Activated T-helper 17 cell treated with anti-CD3 and anti-CD28 coated beads, Interleukin-2, amount 50 U/mL, for 72 hours (primary cell): ENCODE measurements around the gene PDE11A. TPM values are rescaled to one million over a fixed set of nuclear protein-coding genes. Genes with fewer than 3 reads are reported as not detected.

ENCODE experiments used
- ATAC-seq: fragments of 150-1000 bp; cut with Tn5 transposase; replicated peaks from 2 replicates; pipeline ENCODE4 v1.10.0; 2021; ENCODE audit warnings: mild to moderate bottlenecking, moderate library complexity
- H3K27ac Mint-ChIP-seq: one replicate; pipeline ENCODE4 v1.8.0; 2022; ENCODE audit warnings: mixed read lengths
- H3K27me3 Mint-ChIP-seq: one replicate; pipeline ENCODE4 v1.8.0; 2022; ENCODE audit warnings: mixed read lengths
- H3K36me3 Mint-ChIP-seq: one replicate; pipeline ENCODE4 v1.8.0; 2022; ENCODE audit warnings: low read depth, mild to moderate bottlenecking, mixed read lengths
- H3K4me1 Mint-ChIP-seq: one replicate; pipeline ENCODE4 v1.8.0; 2022; ENCODE audit warnings: mixed read lengths
- H3K4me3 Mint-ChIP-seq: one replicate; pipeline ENCODE4 v1.8.0; 2022; ENCODE audit warnings: mild to moderate bottlenecking, mixed read lengths
- H3K9me3 Mint-ChIP-seq: one replicate; pipeline ENCODE4 v1.8.0; 2022; ENCODE audit warnings: mixed read lengths
- total RNA-seq, 2 donors: library from RNA; stranded (reverse); gene quantifications; one replicate each; pipeline ENCODE4 v1.2.3, GENCODE V29; 2022

PDE11A gene
- total RNA-seq, 2 donors from 2014 or later, result 0.08 TPM; not detected in 1

GRCh38 chr2:177625744-177626650, 446.6 kb downstream of the PDE11A start:
- no peak overlapping the region for H3K27ac Mint-ChIP-seq
- no peaks in the 10 kb centered on the region for H3K9me3 Mint-ChIP-seq
- H3K4me1 Mint-ChIP-seq, result no peaks in the 10 kb centered on the region
- no peaks in the 10 kb centered on the region for H3K36me3 Mint-ChIP-seq
- no peak overlapping the region for H3K4me3 Mint-ChIP-seq
- ATAC-seq, result no peak
- H3K27me3 Mint-ChIP-seq, result peaks cover 25% of the 10 kb centered on the region

GRCh38 chr2:177622521-177622920, 450.1 kb downstream of the PDE11A start:
- H3K4me1 Mint-ChIP-seq, result no peaks in the 10 kb centered on the region

GRCh38 chr2:177619986-177620385, 452.6 kb downstream of the PDE11A start:
- Mint-ChIP-seq H3K9me3 (no peaks in the 10 kb centered on the region), H3K4me3 (no peak overlapping the region), H3K4me1 (no peaks in the 10 kb centered on the region), H3K36me3 (peaks cover 8% of the 10 kb centered on the region), H3K27me3 (peaks cover 6% of the 10 kb centered on the region), H3K27ac (no peak overlapping the region)
- ATAC-seq, result no peak

More at GRCh38 chr2:177622521-177622920, 450.1 kb downstream of the PDE11A start:
- Mint-ChIP-seq H3K27ac (no peak overlapping the region), H3K9me3 (no peaks in the 10 kb centered on the region), H3K4me3 (no peak overlapping the region), H3K27me3 (peaks cover 11% of the 10 kb centered on the region), H3K36me3 (peaks cover 8% of the 10 kb centered on the region)
- ATAC-seq, result no peak

- peaks cover 6% of the 10 kb centered on the region for H3K27me3 Mint-ChIP-seq
- H3K36me3 Mint-ChIP-seq, result peaks cover 8% of the 10 kb centered on the region
- ATAC-seq, result no peak
- H3K9me3 Mint-ChIP-seq, result no peaks in the 10 kb centered on the region
- H3K27ac Mint-ChIP-seq, result peak overlapping the region; percentile 100
- no peaks in the 10 kb centered on the region for H3K4me1 Mint-ChIP-seq
- H3K4me3 Mint-ChIP-seq, result peak overlapping the region; percentile 93
These were observed 453.1 kb downstream of the PDE11A start for GRCh38 chr2:177619461-177619860.

DNA sequence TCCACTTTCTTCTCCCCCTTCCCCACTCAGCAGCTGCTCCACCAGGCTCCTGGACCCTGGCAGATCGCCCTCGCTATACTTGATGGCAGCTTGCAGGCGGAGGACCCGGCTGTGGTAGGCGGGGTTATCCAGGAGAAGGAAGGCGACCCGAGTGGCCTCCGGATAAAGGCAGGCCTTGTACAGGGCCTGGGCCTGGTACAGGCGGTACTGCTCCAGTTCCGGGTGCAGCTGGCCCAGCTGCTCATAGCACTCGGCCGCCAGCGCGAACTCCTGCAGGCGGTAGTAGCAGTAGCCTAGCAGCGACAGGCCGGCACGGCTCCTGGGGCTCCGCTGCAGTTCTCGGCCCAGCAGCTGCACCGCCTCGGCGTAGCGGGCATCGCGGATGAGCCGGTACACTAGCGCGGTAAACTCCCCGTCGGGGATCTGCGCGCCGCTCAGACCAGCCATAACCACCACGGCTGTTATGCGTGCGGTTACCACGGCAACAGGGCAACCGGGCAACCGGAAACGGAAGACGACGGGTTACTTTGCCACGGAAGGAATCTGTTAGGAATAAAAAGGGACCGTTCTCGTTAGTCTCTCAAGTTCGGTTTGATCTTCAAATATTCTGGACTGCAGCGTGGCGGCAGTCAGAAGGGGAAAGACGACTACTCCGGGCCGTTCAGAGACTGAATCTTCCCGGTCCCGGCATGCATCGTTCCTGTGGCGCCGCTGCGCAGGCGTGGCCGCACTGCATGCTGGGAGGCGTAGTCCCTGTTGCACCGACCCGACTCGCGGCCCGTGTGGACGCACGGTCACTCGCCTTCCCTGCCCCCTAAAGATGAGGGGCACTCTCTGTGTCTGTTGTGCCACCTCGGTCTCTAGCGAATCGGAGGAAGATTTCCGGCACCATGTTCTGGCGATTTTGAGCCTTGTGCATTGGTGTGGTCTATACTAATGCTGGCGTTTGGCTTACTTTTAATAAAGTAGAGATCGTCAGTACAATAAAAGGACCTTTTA, 454.0 kb downstream of the PDE11A start:
- Mint-ChIP-seq H3K4me1 (no peaks in the 10 kb centered on the region), H3K36me3 (peaks cover 8% of the 10 kb centered on the region), H3K9me3 (no peaks in the 10 kb centered on the region), H3K27me3 (peaks cover 6% of the 10 kb centered on the region), H3K4me3 (peak overlapping the region; percentile 93), H3K27ac (peak overlapping the region; percentile 100)
- ATAC-seq, result peak; percentile 98

DNA sequence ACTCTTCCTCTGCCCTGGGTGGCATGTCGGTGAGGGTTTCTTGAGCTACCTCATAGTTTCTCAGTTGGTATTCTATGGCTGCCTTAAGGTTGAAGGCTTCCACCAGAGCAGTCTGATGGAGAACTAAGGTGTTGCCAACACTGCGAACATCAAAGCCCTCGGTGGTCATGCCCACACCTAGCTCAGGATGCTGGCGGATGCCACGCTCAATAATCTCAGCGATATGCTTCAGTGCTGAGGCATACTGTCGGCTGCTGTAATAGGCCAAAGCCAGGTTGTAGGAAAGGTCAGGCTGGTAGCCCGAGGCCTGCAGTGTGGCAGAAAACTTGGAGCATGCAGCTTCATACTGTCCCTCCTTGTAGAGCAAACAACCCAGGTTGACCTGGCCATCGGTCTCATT, 454.7 kb downstream of the PDE11A start:
- peak overlapping the region; percentile 93 for H3K4me3 Mint-ChIP-seq
- no peak for ATAC-seq
- no peaks in the 10 kb centered on the region for H3K9me3 Mint-ChIP-seq
- H3K27me3 Mint-ChIP-seq, result peaks cover 6% of the 10 kb centered on the region
- no peaks in the 10 kb centered on the region for H3K4me1 Mint-ChIP-seq
- H3K27ac Mint-ChIP-seq, result peak overlapping the region; percentile 100
- peaks cover 8% of the 10 kb centered on the region for H3K36me3 Mint-ChIP-seq

DNA sequence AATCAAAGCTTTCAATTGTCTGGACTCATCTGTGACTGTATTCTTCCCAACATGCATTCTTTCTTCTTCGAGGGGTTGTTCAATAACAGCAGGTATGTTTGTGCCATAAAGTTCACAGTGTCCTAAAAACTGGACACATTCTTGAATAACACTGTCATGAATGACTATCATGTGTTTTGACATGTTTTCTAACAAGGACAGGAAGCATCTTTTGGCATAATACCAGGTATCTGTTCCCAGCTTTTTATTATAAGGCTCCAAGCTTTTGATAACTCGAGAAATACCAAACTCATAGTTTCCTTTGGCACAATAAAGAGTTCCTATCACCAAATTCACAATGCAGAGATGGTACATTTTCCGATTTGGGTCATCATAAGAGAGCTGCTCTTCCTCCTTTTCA, 455.8 kb downstream of the PDE11A start:
- Mint-ChIP-seq H3K36me3 (peaks cover 8% of the 10 kb centered on the region), H3K4me3 (no peak overlapping the region), H3K9me3 (no peaks in the 10 kb centered on the region), H3K27ac (no peak overlapping the region), H3K27me3 (peaks cover 6% of the 10 kb centered on the region), H3K4me1 (no peaks in the 10 kb centered on the region)
- ATAC-seq, result no peak

- no peak for ATAC-seq
- H3K4me3 Mint-ChIP-seq, result no peak overlapping the region
- no peaks in the 10 kb centered on the region for H3K4me1 Mint-ChIP-seq
- H3K36me3 Mint-ChIP-seq, result peaks cover 8% of the 10 kb centered on the region
- no peak overlapping the region for H3K27ac Mint-ChIP-seq
- H3K9me3 Mint-ChIP-seq, result no peaks in the 10 kb centered on the region
- H3K27me3 Mint-ChIP-seq, result peaks cover 3% of the 10 kb centered on the region
These were observed 456.5 kb downstream of the PDE11A start for GRCh38 chr2:177616066-177616465.

- Mint-ChIP-seq H3K36me3 (no peaks in the 10 kb centered on the region), H3K9me3 (peaks cover 2% of the 10 kb centered on the region), H3K27me3 (peaks cover 7% of the 10 kb centered on the region), H3K4me3 (no peak overlapping the region), H3K4me1 (no peaks in the 10 kb centered on the region), H3K27ac (no peak overlapping the region)
- no peak for ATAC-seq
These were observed 459.9 kb downstream of the PDE11A start for GRCh38 chr2:177612659-177613058.

GRCh38 chr2:177611310-177611886, 461.2 kb downstream of the PDE11A start:
- Mint-ChIP-seq H3K27me3 (peaks cover 8% of the 10 kb centered on the region), H3K9me3 (peaks cover 4% of the 10 kb centered on the region), H3K27ac (no peak overlapping the region), H3K36me3 (no peaks in the 10 kb centered on the region), H3K4me1 (no peaks in the 10 kb centered on the region), H3K4me3 (no peak overlapping the region)
- no peak for ATAC-seq

- H3K36me3 Mint-ChIP-seq, result no peaks in the 10 kb centered on the region
- H3K9me3 Mint-ChIP-seq, result peaks cover 4% of the 10 kb centered on the region
- no peak overlapping the region for H3K27ac Mint-ChIP-seq
- H3K4me3 Mint-ChIP-seq, result no peak overlapping the region
- H3K27me3 Mint-ChIP-seq, result peaks cover 8% of the 10 kb centered on the region
- no peaks in the 10 kb centered on the region for H3K4me1 Mint-ChIP-seq
- no peak for ATAC-seq
These were observed 461.8 kb downstream of the PDE11A start for GRCh38 chr2:177610813-177611212.

- Mint-ChIP-seq H3K4me3 (no peak overlapping the region), H3K36me3 (no peaks in the 10 kb centered on the region), H3K27ac (no peak overlapping the region), H3K9me3 (peaks cover 4% of the 10 kb centered on the region), H3K27me3 (peaks cover 8% of the 10 kb centered on the region), H3K4me1 (no peaks in the 10 kb centered on the region)
- no peak for ATAC-seq
These were observed 465.9 kb downstream of the PDE11A start for GRCh38 chr2:177606636-177607035.

DNA sequence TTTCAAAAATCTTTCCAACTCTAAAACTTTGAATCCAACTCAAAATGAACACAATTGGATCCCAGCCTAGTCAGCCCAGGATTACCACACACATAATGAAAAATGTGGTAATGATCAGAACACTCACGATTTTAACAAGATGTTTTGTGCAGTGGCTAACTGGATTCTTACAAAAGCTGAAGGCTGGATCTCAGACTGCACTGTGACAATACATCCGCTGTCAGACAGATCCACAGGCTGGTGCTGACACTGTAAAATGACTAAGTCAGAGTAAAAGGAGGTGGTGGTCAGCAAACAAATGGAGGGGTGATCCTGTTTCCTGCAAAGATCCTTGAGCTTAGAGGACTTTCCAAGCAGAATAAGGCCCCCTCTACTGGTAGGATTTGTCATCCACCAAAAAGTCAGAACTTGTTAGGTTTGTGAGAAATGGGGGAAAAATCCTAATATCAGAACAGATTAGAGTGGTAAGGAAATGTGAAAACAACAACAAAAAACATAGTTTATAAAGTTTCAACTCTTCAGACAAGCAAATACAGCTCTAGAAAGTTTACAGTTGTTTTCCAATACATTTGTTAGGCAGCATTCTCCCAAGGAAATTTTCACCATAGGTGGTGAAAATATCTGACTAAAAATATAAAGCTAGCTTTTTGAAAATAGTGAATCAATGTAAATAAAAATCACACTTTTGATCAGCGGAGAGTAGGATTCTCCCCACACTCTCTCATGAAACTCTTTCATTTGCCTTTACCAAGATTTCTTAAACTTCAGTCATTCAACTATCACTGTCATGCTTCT, 468.1 kb downstream of the PDE11A start:
- Mint-ChIP-seq H3K27ac (no peak overlapping the region), H3K9me3 (peaks cover 4% of the 10 kb centered on the region), H3K4me1 (no peaks in the 10 kb centered on the region)

More for the DNA sequence above, 468.1 kb downstream of the PDE11A start:
- Mint-ChIP-seq H3K36me3 (no peaks in the 10 kb centered on the region), H3K27me3 (peaks cover 8% of the 10 kb centered on the region), H3K4me3 (no peak overlapping the region)
- ATAC-seq, result no peak
